ENCODE data around the gene RASSF10. TPM values are rescaled to one million over a fixed set of nuclear protein-coding genes. Genes with fewer than 3 reads are reported as not detected.

RASSF10 gene
- total RNA-seq, 1 experiment from 2014 or later = not detected

- intact Hi-C loops (cut with micrococcal nuclease) = loop anchor here (5.0 kb wide), 2 partner anchors 379 to 676 kb away; no protein-coding TSS in a partner anchor
- ChIA-PET CTCF (interaction anchor here (0.7 to 11.5 kb wide), 24 partner anchors 10 to 674 kb away, joined by 3 to 196 read pairs (median 9); no protein-coding TSS in a partner anchor), POLR2A (interaction anchor here (1.7 kb wide), 1 partner anchor 197 kb away, joined by 4 read pairs; no protein-coding TSS in a partner anchor)
- no peak for DNase-seq (ENCODE audit: unreplicated experiment)
- Mint-ChIP-seq H3K27ac (ENCODE audit: low read depth, unreplicated experiment) (no peak overlapping the region), H3K27me3 (ENCODE audit: insufficient read depth, unreplicated experiment) (no peaks in the 10 kb centered on the region), H3K4me1 (ENCODE audit: insufficient read depth, unreplicated experiment) (peaks cover 12% of the 10 kb centered on the region), H3K4me3 (ENCODE audit: unreplicated experiment) (no peak overlapping the region), H3K36me3 (ENCODE audit: insufficient read depth, unreplicated experiment) (no peaks in the 10 kb centered on the region), H3K9me3 (ENCODE audit: unreplicated experiment) (no peaks in the 10 kb centered on the region)
- TF ChIP-seq CTCF (IDR thresholded peaks at IDR 0.05; ENCODE audit: unreplicated experiment) = no peak
- no TSS peak for BruUV-seq (replicated peaks)
Measured at GRCh38 chr11:12963051-12963450, 46.1 kb upstream of the RASSF10 start.

GRCh38 chr11:12963792-12964536, 45.2 kb upstream of the RASSF10 start:
- peak; percentile 80 for DNase-seq (ENCODE audit: unreplicated experiment)
- Mint-ChIP-seq H3K27me3 (ENCODE audit: insufficient read depth, unreplicated experiment) (no peaks in the 10 kb centered on the region), H3K36me3 (ENCODE audit: insufficient read depth, unreplicated experiment) (no peaks in the 10 kb centered on the region), H3K9me3 (ENCODE audit: unreplicated experiment) (no peaks in the 10 kb centered on the region), H3K4me3 (ENCODE audit: unreplicated experiment) (no peak overlapping the region), H3K4me1 (ENCODE audit: insufficient read depth, unreplicated experiment) (peaks cover 16% of the 10 kb centered on the region), H3K27ac (ENCODE audit: low read depth, unreplicated experiment) (no peak overlapping the region)
- ChIA-PET POLR2A (interaction anchor here (0.6 to 1.7 kb wide), 5 partner anchors 196 to 631 kb away, joined by 3 to 5 read pairs (median 4); no protein-coding TSS in a partner anchor), CTCF (interaction anchor here (0.6 to 11.5 kb wide), 65 partner anchors 8 to 675 kb away, joined by 3 to 196 read pairs (median 4); no protein-coding TSS in a partner anchor)
- intact Hi-C loops (cut with micrococcal nuclease) = loop anchor here (1.0 to 5.0 kb wide), 6 partner anchors 188 to 677 kb away; no protein-coding TSS in a partner anchor
- TF ChIP-seq CTCF (IDR thresholded peaks at IDR 0.05; ENCODE audit: unreplicated experiment) = peak; percentile 85
- no TSS peak for BruUV-seq (replicated peaks)

- no peak for TF ChIP-seq CTCF (IDR thresholded peaks at IDR 0.05; ENCODE audit: unreplicated experiment)
- Mint-ChIP-seq H3K4me3 (ENCODE audit: unreplicated experiment) (no peak overlapping the region), H3K4me1 (ENCODE audit: insufficient read depth, unreplicated experiment) (peaks cover 16% of the 10 kb centered on the region), H3K27me3 (ENCODE audit: insufficient read depth, unreplicated experiment) (no peaks in the 10 kb centered on the region), H3K36me3 (ENCODE audit: insufficient read depth, unreplicated experiment) (no peaks in the 10 kb centered on the region), H3K27ac (ENCODE audit: low read depth, unreplicated experiment) (no peak overlapping the region), H3K9me3 (ENCODE audit: unreplicated experiment) (no peaks in the 10 kb centered on the region)
- DNase-seq (ENCODE audit: unreplicated experiment) = no peak
- ChIA-PET CTCF (interaction anchor here (0.6 to 11.5 kb wide), 33 partner anchors 12 to 676 kb away, joined by 3 to 196 read pairs (median 8); no protein-coding TSS in a partner anchor), POLR2A (interaction anchor here (0.6 to 1.3 kb wide), 2 partner anchors 217 to 632 kb away, joined by 3 to 5 read pairs; no protein-coding TSS in a partner anchor)
- intact Hi-C loops (cut with micrococcal nuclease) = loop anchor here (1.0 to 5.0 kb wide), 6 partner anchors 188 to 677 kb away; no protein-coding TSS in a partner anchor
- no TSS peak for BruUV-seq (replicated peaks)
Measured at GRCh38 chr11:12964650-12965049, 44.5 kb upstream of the RASSF10 start.

DNA sequence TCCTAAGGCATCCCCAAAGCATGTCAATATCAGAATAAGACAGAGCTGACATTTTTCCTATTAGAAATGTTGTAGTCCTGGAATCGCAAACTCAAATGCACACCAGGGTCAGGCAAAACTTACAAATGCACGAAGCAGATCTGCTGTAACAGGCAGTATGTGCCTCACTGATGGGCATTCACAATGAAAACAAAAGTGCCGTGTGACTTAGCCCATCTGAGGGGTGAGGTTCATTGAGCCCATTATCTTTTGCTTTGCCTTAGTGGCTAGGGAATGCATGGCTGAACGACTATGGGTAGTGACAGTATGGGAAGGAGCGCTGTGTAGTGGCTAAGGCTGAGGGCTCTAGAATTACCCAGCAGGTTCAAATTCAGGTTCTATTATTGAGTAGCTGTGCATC, 43.1 kb upstream of the RASSF10 start:
- CTCF ChIA-PET = interaction anchor here (0.5 to 11.5 kb wide), 14 partner anchors 10 to 636 kb away, joined by 3 to 196 read pairs (median 4); no protein-coding TSS in a partner anchor
- intact Hi-C loops (cut with micrococcal nuclease) = no loop called here
- H3K4me3 Mint-ChIP-seq (ENCODE audit: unreplicated experiment) = no peak overlapping the region

More for the DNA sequence above, 43.1 kb upstream of the RASSF10 start:
- POLR2A ChIA-PET = interaction anchor here (0.6 to 1.3 kb wide), 3 partner anchors 154 to 202 kb away, joined by 3 read pairs; no protein-coding TSS in a partner anchor
- TF ChIP-seq CTCF (IDR thresholded peaks at IDR 0.05; ENCODE audit: unreplicated experiment) = no peak
- no peak for DNase-seq (ENCODE audit: unreplicated experiment)
- no TSS peak for BruUV-seq (replicated peaks)
- Mint-ChIP-seq H3K27me3 (ENCODE audit: insufficient read depth, unreplicated experiment) (no peaks in the 10 kb centered on the region), H3K36me3 (ENCODE audit: insufficient read depth, unreplicated experiment) (no peaks in the 10 kb centered on the region), H3K9me3 (ENCODE audit: unreplicated experiment) (no peaks in the 10 kb centered on the region), H3K4me1 (ENCODE audit: insufficient read depth, unreplicated experiment) (peaks cover 16% of the 10 kb centered on the region), H3K27ac (ENCODE audit: low read depth, unreplicated experiment) (no peak overlapping the region)

Data from MCF 10A (cell line).